ENCODE results near the gene NELL1. TPM values are rescaled to one million over a fixed set of nuclear protein-coding genes. Genes with fewer than 3 reads are reported as not detected.

The NELL1 gene
- total RNA-seq, 1 experiment from 2014 or later: not detected

- ATAC-seq (no peak), DNase-seq (ENCODE audit: low read depth, low spot score) (no peak)
- no peak overlapping the region for H3K4me3 ChIP-seq (ENCODE audit: low read depth in 2 of 2, low read length in 2 of 2)
- BruUV-seq (replicated peaks): no TSS peak
- H3K27ac ChIP-seq (ENCODE audit: low read length): no peak overlapping the region
- no peak for TF ChIP-seq POLR2AphosphoS5 (IDR thresholded peaks at IDR 0.05; ENCODE audit: low read depth, low read length)
- TF ChIP-seq REST (IDR thresholded peaks at IDR 0.05; ENCODE audit: insufficient read depth in 1 of 2, low read depth in 2 of 2, low read length in 1 of 2): no peak
- TF ChIP-seq CTCF (IDR thresholded peaks at IDR 0.05): no peak
- TF ChIP-seq SIN3A (IDR thresholded peaks at IDR 0.05; ENCODE audit: borderline replicate concordance, insufficient read depth, low read depth, low read length): no peak
- TF ChIP-seq TCF7L2 (IDR thresholded peaks at IDR 0.05; ENCODE audit: low read depth, low read length): no peak
- H3K4me1 ChIP-seq (ENCODE audit: control insufficient read depth, insufficient read depth, low read length): no peaks in the 10 kb centered on the region
- intact Hi-C loops (cut with micrococcal nuclease; ENCODE audit: unreplicated experiment): no loop called here
- in situ Hi-C loops (cut with HindIII; ENCODE audit: low pct_unique_long_range_greater_than_20kb, low sequenced_read_pairs): no loop called here
- peaks cover 14% of the 10 kb centered on the region for H3K27me3 ChIP-seq (ENCODE audit: control insufficient read depth, insufficient read depth, low read length)
- H3K9me3 ChIP-seq (ENCODE audit: control insufficient read depth, insufficient read depth, low read depth, low read length): no peaks in the 10 kb centered on the region
- ChIA-PET POLR2A (no interaction called here), CTCF (no interaction called here)
- no peaks in the 10 kb centered on the region for H3K36me3 ChIP-seq (ENCODE audit: control insufficient read depth, insufficient read depth, low read length)
Measured at GRCh38 chr11:20658135-20658534, 11.3 kb upstream of the NELL1 start.

GRCh38 chr11:20661445-20661844 lies 7.9 kb upstream of the NELL1 start:
- POLR2A ChIA-PET: no interaction called here
- in situ Hi-C loops (cut with HindIII; ENCODE audit: low pct_unique_long_range_greater_than_20kb, low sequenced_read_pairs): no loop called here
- Histone ChIP-seq H3K4me3 (ENCODE audit: low read depth in 2 of 2, low read length in 2 of 2) (no peak overlapping the region), H3K9me3 (ENCODE audit: control insufficient read depth, insufficient read depth, low read depth, low read length) (no peaks in the 10 kb centered on the region), H3K4me1 (ENCODE audit: control insufficient read depth, insufficient read depth, low read length) (no peaks in the 10 kb centered on the region), H3K27ac (ENCODE audit: low read length) (no peak overlapping the region), H3K27me3 (ENCODE audit: control insufficient read depth, insufficient read depth, low read length) (peaks cover 15% of the 10 kb centered on the region; the same call in 1 of the 2 replicates), H3K36me3 (ENCODE audit: control insufficient read depth, insufficient read depth, low read length) (no peaks in the 10 kb centered on the region)
- no TSS peak for BruUV-seq (replicated peaks)
- no peak for ATAC-seq
- no peak for DNase-seq (ENCODE audit: low read depth, low spot score)
- CTCF ChIA-PET: no interaction called here
- no peak for TF ChIP-seq REST (IDR thresholded peaks at IDR 0.05; ENCODE audit: insufficient read depth in 1 of 2, low read depth in 2 of 2, low read length in 1 of 2)
- TF ChIP-seq CTCF (IDR thresholded peaks at IDR 0.05): no peak
- no peak for TF ChIP-seq SIN3A (IDR thresholded peaks at IDR 0.05; ENCODE audit: borderline replicate concordance, insufficient read depth, low read depth, low read length)
- TF ChIP-seq TCF7L2 (IDR thresholded peaks at IDR 0.05; ENCODE audit: low read depth, low read length): no peak
- TF ChIP-seq POLR2AphosphoS5 (IDR thresholded peaks at IDR 0.05; ENCODE audit: low read depth, low read length): no peak
- intact Hi-C loops (cut with micrococcal nuclease; ENCODE audit: unreplicated experiment): no loop called here
